HG02852 (cell line): ENCODE measurements around the gene PSMA4.
"Not testable (repeated sequence)": the region's sequence is repeated elsewhere in the genome, so short reads cannot be mapped to it uniquely, and the experiment has no call there.

Experiments used
- ATAC-seq: cut with Tn5 transposase; IDR thresholded peaks from one replicate; pipeline ENCODE4 v1.9.1; 2021; ENCODE audit warnings: mild to moderate bottlenecking, moderate library complexity; ENCODE audit not compliant: unreplicated experiment

The PSMA4 gene

DNA sequence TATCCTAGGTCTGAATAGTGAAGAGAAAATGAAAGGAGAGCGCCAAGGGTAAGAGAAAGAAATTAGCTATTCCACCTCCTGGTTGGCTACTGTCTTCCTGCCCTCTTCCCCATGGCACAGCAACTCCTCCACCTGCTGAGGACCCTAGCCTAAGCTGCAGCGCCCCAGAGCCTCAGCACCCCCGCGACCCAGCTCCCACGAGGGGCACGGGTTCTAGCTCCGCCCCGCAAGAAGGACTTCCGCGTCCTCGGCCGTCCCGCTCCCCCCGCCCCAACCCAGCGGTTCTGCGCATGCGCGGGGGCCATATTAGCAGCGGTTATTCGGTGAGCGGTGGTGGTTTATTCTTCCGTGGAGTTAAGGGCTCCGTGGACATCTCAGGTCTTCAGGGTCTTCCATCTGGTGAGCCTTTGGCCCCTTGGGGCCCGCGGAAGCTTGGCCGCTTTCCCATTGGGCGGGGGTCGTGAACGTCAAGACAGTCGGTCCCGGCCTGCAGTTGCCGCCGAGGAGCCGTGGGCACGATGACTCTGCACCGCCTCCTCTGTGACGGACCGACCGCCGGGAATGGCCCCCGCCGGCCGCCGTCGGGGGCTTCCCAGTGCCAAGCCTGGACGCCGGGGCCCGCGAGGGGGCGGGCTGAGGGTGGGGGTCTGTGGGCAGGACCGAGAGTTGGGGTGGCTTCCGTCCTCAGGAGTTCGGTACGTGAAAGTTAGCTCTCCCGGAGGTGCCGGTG is at the start of gene PSMA4:
Gene PSMA4 (plus strand): TSS at position 304 of the 730 bp plus-strand sequence. CDS start 1,484 bp downstream, outside the sequence.
- ATAC-seq, result peak; percentile 81

DNA sequence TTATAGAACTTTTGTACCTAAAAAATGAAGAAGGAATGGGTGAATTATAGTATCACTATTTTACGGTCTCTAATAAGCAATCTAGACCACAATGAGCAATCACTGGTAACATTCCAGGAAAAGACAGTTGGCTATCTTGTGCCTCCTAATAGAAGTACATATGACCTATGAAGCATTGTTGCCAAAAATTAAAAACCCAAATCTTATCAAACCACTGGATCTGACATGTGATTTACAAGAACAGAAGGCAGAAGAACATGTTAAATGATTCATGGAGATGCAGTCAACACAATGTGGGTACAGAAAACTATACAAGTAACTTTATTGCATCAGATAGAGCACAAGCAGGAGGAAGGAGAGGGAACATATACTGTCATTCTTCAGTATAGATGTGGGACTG is 47.4 kb upstream of the PSMA4 start:
- no peak for ATAC-seq

DNA sequence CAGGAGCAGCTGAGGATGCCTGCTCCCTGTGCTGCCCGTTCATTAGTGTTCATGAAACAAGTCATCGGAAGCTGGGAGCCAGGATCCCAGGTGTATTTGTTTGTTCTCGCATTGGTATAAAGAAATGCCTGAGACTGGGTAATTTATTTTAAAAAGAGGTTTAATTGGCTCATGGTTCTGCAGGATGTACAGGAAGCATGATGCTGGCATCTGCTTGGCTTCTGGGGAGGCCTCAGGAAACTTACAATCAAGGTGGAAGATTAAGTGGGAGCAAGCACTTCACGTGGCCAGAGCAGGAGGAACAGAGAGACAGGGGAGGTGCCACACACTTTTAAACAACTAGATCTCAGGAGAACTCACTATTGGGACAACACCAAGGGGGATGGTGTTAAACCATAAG is 38.4 kb upstream of the PSMA4 start:
- ATAC-seq, result no peak

DNA sequence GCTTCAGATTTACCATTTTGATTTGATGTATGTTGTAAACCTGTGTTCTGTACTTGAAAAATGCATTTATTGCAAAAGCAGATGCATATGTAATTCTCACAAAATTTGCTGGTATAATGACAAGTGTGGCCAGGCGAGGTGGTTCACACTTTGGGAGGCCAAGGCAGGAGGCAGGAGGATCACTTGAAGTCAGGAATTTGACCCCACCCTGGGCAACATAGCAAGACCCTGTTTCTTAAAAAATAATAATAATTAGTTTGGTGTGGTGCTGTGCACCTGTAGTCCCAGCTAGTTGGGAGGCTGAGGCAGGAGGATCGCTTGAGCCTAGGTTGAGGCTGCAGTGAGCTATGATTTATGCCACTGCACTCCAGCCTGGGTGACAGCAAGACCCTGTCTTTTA is 37.6 kb upstream of the PSMA4 start:
- ATAC-seq, result no peak

DNA sequence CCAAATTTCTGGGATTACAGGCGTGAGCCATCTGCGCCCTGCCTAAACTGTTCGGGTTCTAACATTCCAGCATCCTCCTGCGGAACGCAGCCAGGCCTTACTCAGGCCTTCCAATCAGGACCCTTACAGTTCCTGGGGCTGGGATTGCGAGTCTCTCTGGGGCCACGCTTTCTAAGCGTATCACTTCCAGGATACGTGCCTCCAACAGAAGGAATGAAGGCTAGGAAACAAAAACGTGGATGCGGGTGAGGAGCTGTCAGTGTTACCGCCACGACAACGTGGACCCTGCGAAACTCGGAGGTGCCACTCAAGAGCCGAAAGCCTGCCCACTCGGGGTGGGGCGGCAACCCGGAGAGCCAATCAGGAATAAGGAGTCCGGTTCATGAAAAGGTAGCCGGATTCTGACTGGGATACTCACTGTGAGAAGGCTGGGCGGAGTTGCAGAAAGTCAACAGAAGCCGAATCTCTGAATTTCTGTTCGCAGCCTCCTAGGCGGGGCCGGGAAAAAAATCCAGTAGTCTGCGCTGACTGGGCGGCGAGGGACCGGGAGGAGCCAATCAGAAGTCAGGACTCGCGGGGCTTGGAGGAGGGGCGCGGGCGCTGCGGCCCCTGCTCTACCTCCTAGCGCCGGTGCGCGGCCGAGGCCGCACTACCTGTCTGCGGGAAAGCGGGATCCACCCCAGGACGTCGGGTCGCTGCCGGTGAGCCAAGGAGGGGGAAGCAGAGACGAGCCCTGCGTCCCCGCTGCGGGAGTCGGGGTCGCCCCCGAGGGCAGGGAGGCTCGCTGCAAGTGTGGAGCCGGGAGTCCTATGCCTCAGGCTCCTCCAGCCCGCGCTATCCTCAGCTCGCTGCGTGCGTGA is 33.0 kb upstream of the PSMA4 start, which contains the start of gene HYKK:
Gene HYKK (plus strand): TSS at position 607 of the 860 bp plus-strand sequence. CDS start 5,512 bp downstream, outside the sequence.
- ATAC-seq, result peak; percentile 88

DNA sequence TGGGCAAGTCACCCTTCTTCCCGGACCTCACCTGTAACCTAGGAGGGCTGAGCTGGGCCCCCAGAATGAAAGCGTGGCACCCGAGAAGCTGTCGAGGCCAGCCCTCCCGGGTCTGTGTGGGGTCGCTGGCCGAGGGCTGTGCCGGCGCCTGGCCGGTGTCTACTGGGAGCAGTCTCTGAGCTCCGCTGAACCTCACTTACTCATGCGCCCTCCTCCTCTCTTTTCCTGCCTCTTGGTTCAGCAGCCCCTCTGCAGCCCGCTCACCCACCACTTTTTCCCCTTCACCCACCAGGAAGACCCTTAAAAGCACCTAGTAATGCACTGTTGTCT is 32.4 kb upstream of the PSMA4 start:
- peak; percentile 18 for ATAC-seq

DNA sequence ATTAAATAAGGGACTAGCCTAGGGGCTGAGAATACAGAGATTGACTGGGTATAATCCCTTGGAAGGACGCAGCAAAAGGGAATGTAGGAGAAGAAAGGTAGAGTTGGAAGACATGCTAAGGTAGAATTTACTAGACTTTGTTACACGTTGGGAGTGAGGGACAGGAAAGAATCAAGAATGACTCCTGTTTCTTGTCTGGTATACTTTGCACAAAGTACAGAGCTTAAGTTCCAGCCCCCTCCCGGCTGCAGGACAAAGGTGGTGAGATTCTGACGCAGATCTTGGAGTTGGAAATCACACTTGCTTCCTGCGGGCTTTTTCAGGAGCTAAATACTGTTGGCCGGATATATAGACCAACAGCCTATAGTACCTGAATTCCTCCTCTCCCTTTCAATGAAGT is 32.0 kb upstream of the PSMA4 start:
- ATAC-seq, result no peak

DNA sequence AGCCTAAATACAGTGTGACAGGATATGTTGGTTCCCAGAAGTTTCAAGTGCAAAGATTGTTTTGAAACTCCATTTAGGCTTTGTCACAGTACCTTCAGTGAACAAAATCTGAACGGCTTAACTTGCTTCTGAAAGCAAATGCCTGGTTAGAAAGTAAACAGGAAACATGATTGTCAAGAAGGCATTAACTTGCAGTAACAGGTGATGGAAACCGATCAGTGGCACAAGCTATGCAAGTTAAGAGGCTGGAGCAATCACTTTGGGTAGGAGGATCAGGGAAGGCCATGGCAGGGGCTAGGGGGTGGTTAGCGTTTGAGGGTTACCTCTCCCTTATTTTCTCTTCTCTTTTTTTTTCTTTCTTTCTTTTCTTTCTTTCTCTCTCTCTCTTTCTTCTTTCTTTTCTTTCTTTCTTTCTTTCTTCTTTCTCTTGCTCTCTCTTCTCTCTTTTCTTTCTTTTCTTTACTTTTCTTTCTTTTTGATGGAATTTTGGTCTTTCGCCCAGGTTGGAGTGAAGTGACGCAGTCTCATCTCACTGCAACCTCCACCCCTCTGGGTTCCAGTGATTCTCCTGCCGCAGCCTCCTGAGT is 30.4 kb upstream of the PSMA4 start:
- no peak for ATAC-seq

DNA sequence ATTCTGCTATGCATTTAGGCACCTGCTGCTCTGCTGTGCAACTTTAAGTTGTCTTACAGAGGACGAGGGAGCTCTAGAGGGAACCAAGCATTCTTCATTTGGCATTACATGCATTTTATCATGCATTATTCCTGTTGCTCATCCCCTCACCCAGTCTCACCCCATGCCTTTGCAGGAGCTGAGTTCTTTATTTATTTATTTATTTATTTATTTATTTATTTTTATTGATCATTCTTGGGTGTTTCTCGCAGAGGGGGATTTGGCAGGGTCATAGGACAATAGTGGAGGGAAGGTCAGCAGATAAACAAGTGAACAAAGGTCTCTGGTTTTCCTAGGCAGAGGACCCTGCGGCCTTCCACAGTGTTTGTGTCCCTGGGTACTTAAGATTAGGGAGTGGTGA is 20.2 kb upstream of the PSMA4 start:
- not testable (repeated sequence) for ATAC-seq

DNA sequence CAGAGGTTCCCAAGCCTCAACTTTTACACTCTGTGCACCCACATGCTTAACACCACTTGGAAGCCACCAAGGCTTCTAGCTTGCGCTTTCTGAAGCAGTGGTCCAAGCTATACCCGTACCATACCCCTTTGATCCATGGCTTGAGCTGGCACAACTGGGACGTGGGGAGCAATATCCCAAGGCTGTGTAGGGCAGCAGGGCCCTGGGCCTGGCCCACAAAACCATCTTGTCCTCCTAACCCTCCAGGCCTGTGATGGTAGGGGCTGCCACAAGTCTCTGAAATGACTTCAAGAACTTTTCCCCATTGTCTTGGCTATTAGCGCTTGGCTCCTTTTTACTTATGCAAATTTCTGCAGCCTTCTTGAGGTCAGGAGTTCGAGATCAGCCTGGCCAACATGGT is 16.0 kb upstream of the PSMA4 start:
- ATAC-seq, result no peak

DNA sequence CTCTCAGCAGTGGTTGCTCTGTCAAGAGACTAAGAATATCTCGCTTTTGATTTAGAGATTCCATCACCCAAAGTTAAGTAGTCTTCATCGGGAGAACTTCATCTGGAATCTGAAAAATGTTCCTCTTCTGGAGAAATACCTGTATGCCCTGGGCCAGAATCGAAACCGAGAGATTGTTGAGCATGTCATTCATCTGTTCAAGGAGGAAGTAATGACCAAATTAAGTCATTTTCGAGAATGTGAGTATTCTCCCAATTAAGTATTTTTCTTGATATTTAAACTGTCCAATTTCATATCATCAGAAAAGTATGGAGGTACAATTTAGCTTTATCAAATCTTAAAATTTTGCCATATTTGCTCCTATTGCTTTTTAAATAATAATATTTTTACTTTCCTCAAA is 12.9 kb upstream of the PSMA4 start:
- ATAC-seq, result no peak

DNA sequence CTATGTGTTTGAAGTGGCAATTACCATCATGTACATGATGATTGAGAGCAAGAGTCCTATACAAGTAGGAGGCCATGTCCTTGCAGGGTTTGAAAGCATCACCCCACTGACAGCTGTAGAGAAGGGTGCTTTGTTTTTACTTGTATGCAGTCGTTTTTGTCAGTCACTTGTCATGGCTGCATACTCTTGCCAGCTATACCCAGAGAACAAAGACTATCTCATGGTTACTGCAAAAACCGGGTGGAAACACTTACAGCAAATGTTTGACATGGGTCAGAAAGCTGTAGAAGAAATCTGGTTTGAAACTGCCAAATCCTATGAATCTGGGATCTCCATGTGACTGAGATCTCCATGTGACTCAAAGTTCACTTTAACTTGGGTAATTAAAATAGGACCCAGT is 6.9 kb upstream of the PSMA4 start:
- ATAC-seq, result no peak

DNA sequence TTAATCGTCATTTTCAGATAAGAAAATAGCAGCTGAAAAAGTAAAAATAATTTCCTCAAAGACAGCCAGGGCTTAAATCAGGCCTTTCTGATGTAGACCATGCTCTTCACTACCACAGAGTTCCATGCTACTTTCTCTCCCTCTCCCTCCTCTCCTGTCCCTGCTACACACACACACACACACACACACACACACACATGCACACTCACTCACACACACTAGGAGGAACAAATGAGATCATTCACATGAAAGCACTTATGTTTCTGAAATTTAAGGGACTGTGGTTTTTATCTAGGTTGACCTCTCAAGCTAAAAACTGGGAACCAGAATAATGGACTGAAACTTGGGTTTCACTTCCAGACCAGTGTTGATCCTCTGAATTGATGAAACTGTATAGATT is 4.1 kb upstream of the PSMA4 start:
- ATAC-seq, result no peak

DNA sequence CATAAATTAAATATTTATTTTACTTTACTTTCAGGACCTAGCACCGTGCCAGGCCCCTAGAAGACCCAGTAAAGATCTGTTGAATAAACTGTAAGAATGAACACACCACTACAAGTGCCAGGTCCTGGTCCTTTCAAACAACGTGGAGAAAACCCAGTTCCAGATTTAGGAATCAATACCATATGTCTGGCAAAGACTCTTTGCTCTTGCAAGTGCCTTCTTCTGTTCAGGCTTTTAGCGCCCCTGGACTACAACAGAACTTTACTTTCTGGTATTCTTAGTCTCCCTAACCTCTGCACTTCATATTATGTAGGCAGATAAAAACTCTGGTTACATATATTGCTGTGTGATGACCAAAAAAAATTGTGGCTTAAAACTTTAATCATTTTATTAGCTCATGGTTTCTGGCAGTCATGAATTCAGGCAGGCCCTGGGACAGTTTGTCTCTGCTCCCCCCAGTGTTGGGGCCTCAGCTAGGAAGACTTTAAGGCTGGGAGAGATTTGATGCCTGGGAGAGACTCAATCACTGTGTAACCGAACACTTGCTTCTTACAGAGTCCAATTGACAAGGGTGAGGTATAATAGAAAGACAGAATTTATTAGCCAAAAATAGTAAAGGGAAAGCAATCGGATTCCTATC is 2.9 kb upstream of the PSMA4 start:
- no peak for ATAC-seq

DNA sequence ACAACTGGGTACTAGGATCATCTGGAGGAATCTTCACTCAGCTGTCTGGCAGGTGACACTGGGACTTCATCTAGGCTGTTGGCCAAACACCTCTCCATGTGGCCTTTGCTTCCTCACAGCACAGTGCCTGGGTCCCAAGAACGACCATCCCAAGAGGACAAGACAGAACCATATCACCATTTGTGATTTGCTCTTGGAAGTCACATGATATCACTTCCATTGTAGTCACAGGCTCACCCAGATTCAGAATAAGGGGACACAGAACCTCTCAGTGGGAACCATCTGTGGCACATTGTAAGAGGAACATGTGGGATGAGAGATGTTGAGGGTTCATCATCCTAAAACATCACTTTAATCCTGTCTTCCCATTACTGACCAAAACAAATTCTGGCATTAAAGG is 1.9 kb upstream of the PSMA4 start:
- no peak for ATAC-seq

DNA sequence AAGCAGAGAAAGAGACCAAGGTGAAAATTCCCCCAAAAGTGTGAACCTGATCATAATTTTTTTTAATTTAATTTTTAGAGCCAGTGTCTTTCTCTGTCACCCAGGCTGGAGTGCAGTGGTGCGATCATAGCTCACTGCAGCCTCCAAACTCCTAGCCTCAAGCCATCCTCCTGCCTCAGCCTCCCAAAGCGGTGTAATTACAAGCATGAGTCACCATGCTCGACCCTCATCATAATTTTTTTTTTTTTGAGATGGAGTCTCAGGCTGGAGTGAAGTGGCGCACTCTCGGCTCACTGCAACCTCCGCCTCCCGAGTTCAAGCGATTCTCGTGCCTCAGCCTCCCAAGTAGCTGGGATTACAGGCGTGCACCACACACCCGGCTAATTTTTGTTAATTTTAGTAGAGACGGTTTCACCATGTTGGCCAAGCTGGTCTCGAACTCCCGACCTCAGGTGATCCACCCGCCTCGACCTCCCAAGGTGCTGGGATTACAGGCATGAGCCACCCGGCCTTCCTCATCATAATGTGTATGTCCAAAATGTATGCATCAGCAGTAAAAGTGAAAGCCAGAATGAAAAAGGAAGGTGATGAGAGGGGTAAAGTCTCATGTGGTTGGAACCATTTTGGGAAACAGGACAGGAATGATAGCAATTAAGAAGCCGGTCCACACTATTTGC is 642 bp upstream of the PSMA4 start:
- ATAC-seq, result not testable (repeated sequence)

DNA sequence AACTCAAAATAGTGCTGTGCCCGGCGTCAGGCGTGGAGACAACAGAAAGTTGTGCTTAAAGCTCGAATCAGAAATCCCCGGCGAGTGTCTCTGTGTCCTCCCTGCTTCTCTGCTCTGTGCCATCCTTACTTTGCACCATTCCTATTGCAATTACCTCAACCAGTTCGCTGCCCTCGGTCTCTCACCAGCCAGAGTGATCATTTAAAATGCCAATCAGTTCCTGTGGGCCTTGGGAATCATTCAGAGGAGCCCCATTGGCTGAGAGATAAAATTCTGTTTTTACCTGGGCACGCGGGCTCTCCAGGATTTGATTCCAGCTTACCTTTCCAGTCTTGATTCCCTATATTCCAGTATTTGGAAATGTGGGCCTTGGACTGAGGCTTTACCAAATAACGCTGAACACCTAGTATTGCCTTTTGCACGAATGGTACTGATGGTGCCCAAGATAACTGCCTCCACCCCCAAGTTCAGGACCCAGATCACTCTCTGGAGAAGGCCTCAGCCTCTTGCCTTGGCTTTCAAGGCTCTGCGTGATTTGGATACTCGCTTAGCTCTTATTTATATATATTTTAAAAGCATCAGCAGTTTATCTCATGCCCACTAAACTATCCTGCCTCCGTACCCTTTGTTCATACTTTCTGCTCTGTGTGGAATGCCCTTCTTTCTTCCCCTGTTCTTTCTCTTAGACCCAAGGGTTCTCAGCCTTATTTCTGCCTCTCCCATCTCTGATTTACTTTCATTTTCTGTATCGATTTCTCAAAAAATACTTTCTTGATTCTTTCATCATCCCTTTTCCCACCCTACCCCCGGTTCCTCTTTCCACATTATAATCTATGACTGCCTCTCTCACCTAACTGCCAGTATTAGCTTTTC is 863 bp downstream of the PSMA4 start:
- no peak for ATAC-seq

DNA sequence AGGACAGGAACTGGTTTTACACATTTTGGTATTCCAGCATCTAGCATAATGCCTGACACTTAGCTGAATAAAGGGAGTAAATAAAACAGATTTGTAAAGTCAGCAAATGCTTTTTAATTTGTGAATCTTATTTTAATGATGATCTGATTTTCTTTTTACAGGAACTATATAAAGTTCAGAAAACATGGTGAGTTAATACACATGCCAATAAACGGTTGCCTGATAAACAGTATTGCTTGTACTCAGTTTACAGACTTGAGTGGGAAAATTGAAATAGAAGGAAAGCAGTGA is 1.4 kb downstream of the PSMA4 start:
- no peak for ATAC-seq

DNA sequence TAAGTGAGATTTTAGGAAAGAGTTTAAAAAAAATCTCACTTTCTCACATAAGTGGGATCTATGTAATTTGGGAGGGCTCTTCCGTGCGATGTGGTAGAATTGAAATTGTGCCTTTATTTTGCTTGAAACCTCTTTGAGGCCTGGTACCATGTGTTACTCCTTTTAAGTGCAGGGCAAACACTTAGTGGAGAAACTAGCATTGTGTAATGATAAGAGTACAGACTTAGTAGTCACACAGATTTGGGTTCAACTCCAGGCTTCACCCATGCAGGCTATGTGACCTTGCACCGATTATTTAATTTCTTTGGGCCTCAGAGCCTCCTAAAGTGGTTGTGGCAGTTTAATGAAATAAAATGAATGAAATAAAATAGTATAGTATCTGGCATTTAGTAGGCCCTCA is 2.4 kb downstream of the PSMA4 start:
- no peak for ATAC-seq

DNA sequence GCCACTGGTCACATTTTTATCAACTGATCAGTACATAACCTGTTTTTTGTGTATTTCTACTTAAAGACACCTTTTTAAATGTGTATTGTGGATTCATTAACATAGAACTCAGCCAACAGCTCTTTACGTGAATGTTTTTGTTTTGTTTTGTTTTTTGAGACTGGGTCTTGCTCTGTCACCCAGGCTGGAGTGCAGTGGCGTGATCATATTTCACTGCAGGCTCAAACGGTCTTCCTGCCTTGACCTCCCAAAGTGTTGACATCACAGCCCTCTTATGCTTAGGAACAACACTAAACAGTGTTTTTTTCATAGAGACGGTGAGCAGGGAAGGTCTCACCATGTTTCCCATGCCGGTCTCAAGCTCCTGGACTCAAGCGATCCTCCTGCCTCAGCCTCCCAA is 9.9 kb downstream of the PSMA4 start:
- ATAC-seq, result no peak
